ENCODE measurements around the gene SNAPC3. TPM values are rescaled to one million over a fixed set of nuclear protein-coding genes. Genes with fewer than 3 reads are reported as not detected.

The SNAPC3 gene
- total and polyA plus RNA-seq, 2 of the 4 experiments (the other 2 are of a cell fraction): 22.0 to 31.0 TPM

DNA sequence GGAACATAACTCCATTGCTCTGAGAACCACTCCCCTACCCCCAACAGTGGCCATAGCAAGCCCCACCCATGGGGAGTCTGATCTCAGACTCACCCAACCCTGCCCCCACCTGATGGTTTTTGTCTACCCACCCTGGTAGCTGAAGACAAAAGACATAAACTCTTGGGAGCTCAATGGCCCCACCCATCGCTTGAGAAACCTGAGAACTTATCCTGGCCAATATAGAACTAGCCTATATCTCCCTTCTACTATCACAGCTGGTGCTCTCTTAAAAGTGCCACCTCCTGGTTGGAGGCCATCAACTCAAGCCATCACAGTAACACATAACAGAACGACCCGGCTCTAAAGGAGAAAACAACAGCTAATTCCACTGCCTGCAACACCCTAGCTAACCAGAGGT is 47.9 kb upstream of the SNAPC3 start:
- Histone ChIP-seq H3K27me3 (ENCODE audit: control insufficient read depth, insufficient read depth, low read length) (no peaks in the 10 kb centered on the region), H3K36me3 (ENCODE audit: control insufficient read depth, insufficient read depth, low read length) (no peaks in the 10 kb centered on the region), H2BK120ac (ENCODE audit: low read depth, low read length) (peak overlapping the region; percentile 94), H3K9me3 (ENCODE audit: control insufficient read depth, insufficient read depth, low read length) (no peaks in the 10 kb centered on the region), H2BK5ac (ENCODE audit: low read depth, low read length, poor library complexity, severe bottlenecking) (no peak overlapping the region), H4K8ac (ENCODE audit: low read depth in 2 of 2, low read length in 2 of 2) (peak overlapping the region in 1 of 2 experiments; percentile 76; a peak in 1 of 4 replicates), H3K27ac (ENCODE audit: insufficient read depth, low read length) (no peak overlapping the region), H4K20me1 (ENCODE audit: insufficient read depth, low read length) (no peaks in the 10 kb centered on the region), H2BK20ac (ENCODE audit: low read depth, low read length) (peak overlapping the region; percentile 98; the same call in 1 of the 2 replicates), H4K5ac (ENCODE audit: low read depth, low read length) (no peak overlapping the region; the same call in 1 of the 2 replicates), H4K91ac (ENCODE audit: insufficient read depth, low read depth, low read length) (peak overlapping the region; percentile 94; the same call in 1 of the 2 replicates), H2AK5ac (ENCODE audit: low read depth, low read length) (peak overlapping the region; percentile 98; the same call in 1 of the 2 replicates), H3K4me2 (ENCODE audit: low read depth, low read length) (no peak overlapping the region), H2BK15ac (ENCODE audit: low read depth, low read length) (0 out of 3 replicates have a peak overlapping the region, but pooled peaks have one; percentile 80), H3K56ac (ENCODE audit: extremely low read depth, insufficient read depth, low read length) (no peak overlapping the region), H2AFZ (replicated peaks; ENCODE audit: low read length, poor library complexity) (no peak overlapping the region), H3K23ac (ENCODE audit: low read depth, low read length) (no peak overlapping the region), H3K9me1 (ENCODE audit: insufficient read depth, low read length) (peaks cover 11% of the 10 kb centered on the region), H3K79me1 (ENCODE audit: low read depth in 1 of 2, low read length in 2 of 2) (no peaks in the 10 kb centered on the region), H3K9ac (ENCODE audit: low read depth, low read length) (no peak overlapping the region), H2AK9ac (replicated peaks; ENCODE audit: low read depth, low read length, poor library complexity) (no peak overlapping the region), H3K4me3 (ENCODE audit: insufficient read depth, low read depth, low read length) (no peak overlapping the region), H3K4ac (ENCODE audit: low read depth, low read length) (peak overlapping the region; percentile 94), H3K4me1 (ENCODE audit: control insufficient read depth, insufficient read depth, low read length) (peaks cover 16% of the 10 kb centered on the region), H3K14ac (replicated peaks; ENCODE audit: low read depth, low read length) (no peak overlapping the region), H3K18ac (ENCODE audit: low read depth, low read length) (peak overlapping the region; percentile 95; the same call in 1 of the 2 replicates)
- no TSS peak for BruUV-seq (replicated peaks)
- DNase-seq (no peak), ATAC-seq (ENCODE audit: low read depth) (no peak)
- in situ Hi-C loops (cut with MboI; ENCODE audit: low sequenced_read_pairs): no loop called here
- ChIA-PET CTCF (no interaction called here), POLR2A (ENCODE audit: unreplicated experiment) (interaction anchor here (0.6 kb wide), 1 partner anchor 56 kb away, joined by 10 read pairs; no protein-coding TSS in a partner anchor)
- no peak for TF ChIP-seq SMC3 (IDR thresholded peaks at IDR 0.05; ENCODE audit: low read depth, low read length)
- no peak for TF ChIP-seq FOS (IDR thresholded peaks at IDR 0.05; ENCODE audit: low read depth, low read length)
- TF ChIP-seq POLR2A (IDR thresholded peaks at IDR 0.05; ENCODE audit: low read depth, low read length): no peak
- TF ChIP-seq, protein P1, sequence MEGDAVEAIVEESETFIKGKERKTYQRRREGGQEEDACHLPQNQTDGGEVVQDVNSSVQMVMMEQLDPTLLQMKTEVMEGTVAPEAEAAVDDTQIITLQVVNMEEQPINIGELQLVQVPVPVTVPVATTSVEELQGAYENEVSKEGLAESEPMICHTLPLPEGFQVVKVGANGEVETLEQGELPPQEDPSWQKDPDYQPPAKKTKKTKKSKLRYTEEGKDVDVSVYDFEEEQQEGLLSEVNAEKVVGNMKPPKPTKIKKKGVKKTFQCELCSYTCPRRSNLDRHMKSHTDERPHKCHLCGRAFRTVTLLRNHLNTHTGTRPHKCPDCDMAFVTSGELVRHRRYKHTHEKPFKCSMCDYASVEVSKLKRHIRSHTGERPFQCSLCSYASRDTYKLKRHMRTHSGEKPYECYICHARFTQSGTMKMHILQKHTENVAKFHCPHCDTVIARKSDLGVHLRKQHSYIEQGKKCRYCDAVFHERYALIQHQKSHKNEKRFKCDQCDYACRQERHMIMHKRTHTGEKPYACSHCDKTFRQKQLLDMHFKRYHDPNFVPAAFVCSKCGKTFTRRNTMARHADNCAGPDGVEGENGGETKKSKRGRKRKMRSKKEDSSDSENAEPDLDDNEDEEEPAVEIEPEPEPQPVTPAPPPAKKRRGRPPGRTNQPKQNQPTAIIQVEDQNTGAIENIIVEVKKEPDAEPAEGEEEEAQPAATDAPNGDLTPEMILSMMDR (conservative IDR thresholded peaks at IDR 0.05; ENCODE audit: low read depth, low read length): no peak
- dilution Hi-C loops (cut with HindIII; ENCODE audit: low sequenced_read_pairs, unreplicated experiment): no loop called here
- 100% methylated on average over 1 of the region's 3 CpGs; no CpG with 5 or more reads in 1 of the 2 experiments for WGBS, 2 experiments (ENCODE audit: extremely low coverage in 2 of 2, insufficient read length in 1 of 2)
- intact Hi-C loops (cut with micrococcal nuclease): no loop called here

All from IMR-90 (cell line).